OCI-LY7 (cell line): ENCODE results near the gene CXCR6. TPM values are rescaled to one million over a fixed set of nuclear protein-coding genes. Genes with fewer than 3 reads are reported as not detected.

Experiments
- BruUV-seq: library from RNA; stranded (reverse); fragments of 400-500 nt; replicated peaks from 2 replicates; lab custom pipeline; 2021; lab: Mats Ljungman, UMichigan
- CTCF ChIA-PET: fragments of 300-600 bp; sonication (Branson Sonifier 250); formaldehyde crosslinking; loops from one replicate; lab custom pipeline; 2022; ENCODE audit warnings: antibody characterized with exemption; ENCODE audit not compliant: unreplicated experiment; lab: Charles Lee
- POLR2A ChIA-PET: fragments of 300-600 bp; sonication (Branson Sonifier 250); formaldehyde crosslinking; loops from one replicate; lab custom pipeline; 2022; ENCODE audit warnings: antibody characterized with exemption; lab: Charles Lee
- DNase-seq: peaks from one replicate; pipeline ENCODE4 v3.0.0-alpha.2; 2015; ENCODE audit warnings: low spot score
- H2AFZ ChIP-seq: fragments of 200-600 bp; sonication (generic), shearing (Covaris generic); 2 replicates; pipeline ENCODE4 v1.6.1; 2014; ENCODE audit warnings: mild to moderate bottlenecking, antibody characterized with exemption, low read length, moderate library complexity
- H3K27ac ChIP-seq: fragments of 200-600 bp; sonication (generic); 2 replicates; pipeline ENCODE4 v1.5.1; 2014; ENCODE audit warnings: mixed run types, low read depth, mild to moderate bottlenecking, moderate library complexity, low read length, inconsistent platforms; ENCODE audit not compliant: poor library complexity, severe bottlenecking
- H3K36me3 ChIP-seq: fragments of 200-600 bp; sonication (generic); 2 replicates; pipeline ENCODE4 v1.6.1; 2014; ENCODE audit warnings: mild to moderate bottlenecking, antibody characterized with exemption, low read length, moderate library complexity, mixed read lengths; ENCODE audit not compliant: insufficient read depth
- H3K4me1 ChIP-seq: fragments of 200-600 bp; sonication (generic); 2 replicates; pipeline ENCODE4 v1.5.1; 2014; ENCODE audit warnings: mild to moderate bottlenecking, low read length; ENCODE audit not compliant: insufficient read depth, poor library complexity, severe bottlenecking
- H3K4me2 ChIP-seq: fragments of 200-600 bp; sonication (generic); 2 replicates; pipeline ENCODE4 v1.6.1; 2014; ENCODE audit warnings: mild to moderate bottlenecking, low read length
- H3K4me3 ChIP-seq: fragments of 200-600 bp; sonication (generic); 2 replicates; pipeline ENCODE4 v1.5.1; 2014; ENCODE audit warnings: mild to moderate bottlenecking, low read depth, low read length; ENCODE audit not compliant: poor library complexity, severe bottlenecking
- H3K79me2 ChIP-seq: fragments of 200-600 bp; sonication (generic); 2 replicates; pipeline ENCODE4 v1.6.1; 2016; ENCODE audit warnings: low read depth, mild to moderate bottlenecking, low read length, moderate library complexity, mixed read lengths; ENCODE audit not compliant: insufficient read depth
- H3K9me2 ChIP-seq: fragments of 200-600 bp; sonication (generic); 2 replicates; pipeline ENCODE4 v1.6.1; 2016; ENCODE audit warnings: mild to moderate bottlenecking, low read length, mixed read lengths; ENCODE audit not compliant: insufficient read depth
- H3K9me3 ChIP-seq: fragments of 200-600 bp; sonication (generic); 2 replicates; pipeline ENCODE4 v1.6.1; 2014; ENCODE audit warnings: mild to moderate bottlenecking, mixed run types, low read length, mixed read lengths
- H4K20me1 ChIP-seq: fragments of 200-600 bp; sonication (generic); 2 replicates; pipeline ENCODE4 v1.6.1; 2014; ENCODE audit warnings: mild to moderate bottlenecking, antibody characterized with exemption, low read length, moderate library complexity, mixed read lengths; ENCODE audit not compliant: insufficient read depth
- EZH2phosphoT487 ChIP-seq: fragments of 200-600 bp; sonication (generic); IDR thresholded peaks from 2 replicates; pipeline ENCODE4 v1.6.1; 2018; ENCODE audit warnings: low read depth, borderline replicate concordance, mild to moderate bottlenecking, mixed run types, antibody characterized with exemption, low read length, moderate library complexity, mixed read lengths
- intact Hi-C: fragments of 100-400 bp; cut with micrococcal nuclease; formaldehyde crosslinking; loops from one replicate; pipeline ENCODE4 v1.10.0; 2022; ENCODE audit not compliant: unreplicated experiment
- total RNA-seq, 2 experiments: library from RNA; depleted of rRNA in 1 of 2; stranded (reverse); fragments of >200 nt in 1 of 2; shearing (Covaris generic) in 1 of 2; gene quantifications; 2 replicates each; pipeline ENCODE4 v1.2.3, GENCODE V29; 2014 to 2022
- TF ChIP-seq, protein P1 (sequence below): fragments of 200-600 bp; sonication (generic); conservative IDR thresholded peaks from 2 replicates; pipeline ENCODE4 v1.5.1; 2014; ENCODE audit warnings: mild to moderate bottlenecking, antibody characterized with exemption, low read length, moderate library complexity, mixed read lengths

Gene CXCR6
- total RNA-seq, 2 experiments from 2014 or later = not detected

DNA sequence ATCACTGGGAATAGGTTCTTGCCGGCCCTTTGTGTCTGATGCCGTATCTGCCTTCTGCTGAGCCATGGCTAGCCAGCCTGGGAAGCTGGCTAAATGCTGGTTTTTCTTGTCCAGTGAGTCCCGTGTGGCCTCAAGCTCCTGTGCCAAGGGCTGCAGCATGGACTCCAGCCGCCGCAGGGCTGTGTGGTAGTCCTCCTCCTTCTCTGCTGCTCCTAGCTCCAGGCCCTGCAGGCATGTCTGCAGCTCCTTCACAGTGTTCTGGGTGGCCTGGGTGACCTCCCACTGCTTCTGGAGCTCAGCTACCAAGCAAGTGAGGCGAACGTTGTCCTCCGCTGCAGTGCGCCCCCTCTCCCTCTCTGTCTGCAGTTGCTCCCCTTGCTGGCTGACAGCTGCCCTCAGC lies 24.9 kb downstream of the CXCR6 start:
- H3K4me3 ChIP-seq = no peak overlapping the region
- H3K36me3 ChIP-seq = peaks cover 82% of the 10 kb centered on the region
- intact Hi-C loops = no loop called here
- no peaks in the 10 kb centered on the region for H3K9me3 ChIP-seq
- ChIA-PET POLR2A (interaction anchor here (1.6 kb wide), 1 partner anchor 13 kb away, joined by 3 read pairs; no protein-coding TSS in a partner anchor), CTCF (no interaction called here)
- no peak overlapping the region for H2AFZ ChIP-seq
- no peaks in the 10 kb centered on the region for H3K79me2 ChIP-seq
- no peak overlapping the region for H3K27ac ChIP-seq
- peaks cover 12% of the 10 kb centered on the region for H3K4me1 ChIP-seq
- H3K9me2 ChIP-seq = no peaks in the 10 kb centered on the region
- TSS peak; percentile 47 for BruUV-seq
- TF ChIP-seq, protein P1, sequence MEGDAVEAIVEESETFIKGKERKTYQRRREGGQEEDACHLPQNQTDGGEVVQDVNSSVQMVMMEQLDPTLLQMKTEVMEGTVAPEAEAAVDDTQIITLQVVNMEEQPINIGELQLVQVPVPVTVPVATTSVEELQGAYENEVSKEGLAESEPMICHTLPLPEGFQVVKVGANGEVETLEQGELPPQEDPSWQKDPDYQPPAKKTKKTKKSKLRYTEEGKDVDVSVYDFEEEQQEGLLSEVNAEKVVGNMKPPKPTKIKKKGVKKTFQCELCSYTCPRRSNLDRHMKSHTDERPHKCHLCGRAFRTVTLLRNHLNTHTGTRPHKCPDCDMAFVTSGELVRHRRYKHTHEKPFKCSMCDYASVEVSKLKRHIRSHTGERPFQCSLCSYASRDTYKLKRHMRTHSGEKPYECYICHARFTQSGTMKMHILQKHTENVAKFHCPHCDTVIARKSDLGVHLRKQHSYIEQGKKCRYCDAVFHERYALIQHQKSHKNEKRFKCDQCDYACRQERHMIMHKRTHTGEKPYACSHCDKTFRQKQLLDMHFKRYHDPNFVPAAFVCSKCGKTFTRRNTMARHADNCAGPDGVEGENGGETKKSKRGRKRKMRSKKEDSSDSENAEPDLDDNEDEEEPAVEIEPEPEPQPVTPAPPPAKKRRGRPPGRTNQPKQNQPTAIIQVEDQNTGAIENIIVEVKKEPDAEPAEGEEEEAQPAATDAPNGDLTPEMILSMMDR = no peak
- TF ChIP-seq EZH2phosphoT487 = no peak
- H4K20me1 ChIP-seq = no peaks in the 10 kb centered on the region
- H3K4me2 ChIP-seq = no peak overlapping the region
- no peak for DNase-seq

DNA sequence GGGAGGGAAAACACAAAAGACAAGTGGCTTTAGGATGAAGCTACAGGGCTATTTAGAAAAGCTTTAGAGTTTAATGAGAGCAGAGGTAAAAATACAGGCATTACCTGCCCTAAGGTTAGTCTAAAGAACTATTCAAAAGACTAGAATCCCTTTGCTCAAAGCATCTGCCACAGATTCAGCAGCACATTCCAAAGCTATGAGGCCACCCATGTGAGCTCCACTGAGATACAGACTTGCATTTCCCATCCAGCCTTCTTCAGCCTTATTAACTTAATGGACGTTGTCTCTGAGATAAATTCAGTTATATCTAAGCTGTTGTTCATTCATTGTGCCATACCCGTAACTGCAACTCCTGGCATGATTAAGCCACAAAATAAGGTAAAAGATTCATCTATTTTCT lies 25.4 kb downstream of the CXCR6 start:
- BruUV-seq = no TSS peak
- Histone ChIP-seq H3K9me2 (no peaks in the 10 kb centered on the region), H2AFZ (no peak overlapping the region), H3K4me2 (no peak overlapping the region), H3K4me3 (no peak overlapping the region), H3K9me3 (no peaks in the 10 kb centered on the region), H3K36me3 (peaks cover 80% of the 10 kb centered on the region), H3K79me2 (no peaks in the 10 kb centered on the region), H4K20me1 (no peaks in the 10 kb centered on the region), H3K4me1 (peaks cover 12% of the 10 kb centered on the region), H3K27ac (no peak overlapping the region)
- intact Hi-C loops = no loop called here
- CTCF ChIA-PET = no interaction called here
- DNase-seq = no peak
- no peak for TF ChIP-seq EZH2phosphoT487
- TF ChIP-seq, protein P1 = no peak
- POLR2A ChIA-PET = interaction anchor here (1.6 kb wide), 1 partner anchor 13 kb away, joined by 3 read pairs; no protein-coding TSS in a partner anchor

DNA sequence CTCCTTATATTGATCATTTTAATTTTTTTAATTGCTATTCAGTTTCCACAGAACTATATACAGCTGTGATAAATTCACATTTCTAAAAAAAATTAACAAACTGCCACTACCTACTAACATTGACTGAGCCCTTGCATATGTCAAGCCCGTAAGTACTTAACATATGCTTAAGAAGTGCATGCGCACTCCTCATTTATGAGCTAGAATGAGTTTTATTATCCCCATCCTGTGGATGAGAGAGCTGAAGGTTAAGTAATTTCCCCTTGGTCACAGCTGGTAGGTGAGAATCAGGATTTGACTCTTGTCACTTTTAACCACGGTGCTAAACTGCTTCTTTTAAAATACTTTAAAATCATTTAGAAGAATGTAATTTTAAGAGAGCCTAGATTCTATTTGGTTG lies 25.9 kb downstream of the CXCR6 start:
- Histone ChIP-seq H3K4me3 (no peak overlapping the region), H2AFZ (no peak overlapping the region), H3K27ac (no peak overlapping the region), H3K79me2 (no peaks in the 10 kb centered on the region), H3K9me2 (no peaks in the 10 kb centered on the region), H3K4me2 (no peak overlapping the region), H3K36me3 (peaks cover 80% of the 10 kb centered on the region), H4K20me1 (no peaks in the 10 kb centered on the region), H3K4me1 (peaks cover 12% of the 10 kb centered on the region), H3K9me3 (no peaks in the 10 kb centered on the region)
- intact Hi-C loops = no loop called here
- ChIA-PET CTCF (no interaction called here), POLR2A (interaction anchor here (1.6 kb wide), 1 partner anchor 12 kb away, joined by 3 read pairs; no protein-coding TSS in a partner anchor)
- no peak for DNase-seq
- BruUV-seq = no TSS peak
- no peak for TF ChIP-seq EZH2phosphoT487
- TF ChIP-seq, protein P1 = no peak
